B cell (primary cell): ENCODE measurements around the gene HSD17B4. TPM values are rescaled to one million over a fixed set of nuclear protein-coding genes. Genes with fewer than 3 reads are reported as not detected.

ENCODE experiments used
- ATAC-seq: fragments of 200-7000 bp; cut with Tn5 transposase; one replicate; pipeline ENCODE4 v1.10.0; 2021; ENCODE audit warnings: low read depth, mild to moderate bottlenecking, moderate number of reproducible peaks, moderate library complexity
- CTCF ChIA-PET: fragments of 350-600 bp; sonication (Branson Sonifier 250); formaldehyde crosslinking; loops from one replicate; lab custom pipeline; 2021; ENCODE audit warnings: antibody characterized with exemption, inconsistent platforms; lab: Charles Lee
- POLR2A ChIA-PET: fragments of 350-600 bp; sonication (Branson Sonifier 250); formaldehyde crosslinking; loops from one replicate; lab custom pipeline; 2021; ENCODE audit warnings: antibody characterized with exemption; lab: Charles Lee
- DNase-seq: peaks from one replicate; pipeline ENCODE4 v3.0.0; 2013
- H2AFZ ChIP-seq: 2 replicates; pipeline ENCODE4 v1.6.1; 2012; ENCODE audit warnings: mild to moderate bottlenecking, low read depth, low read length; ENCODE audit not compliant: insufficient read depth, poor library complexity, severe bottlenecking
- H3K27ac ChIP-seq, 2 donors: 1 replicate in 1 of 2; 2 replicates in 1 of 2; pipeline ENCODE4 v1.5.1; 2012 to 2013; ENCODE audit warnings: low read length in 2 of 2, mild to moderate bottlenecking in 2 of 2, moderate library complexity in 1 of 2
- H3K27me3 ChIP-seq, 4 experiments: fragments of 200-600 bp in 1 of 4; sonication (generic) in 1 of 4; replicated peaks in 1 of 4; 1 replicate in 2 of 4; 2 replicates in 2 of 4; pipeline versions ENCODE4 v1.6.1 to v1.7.0; 2013 to 2016; ENCODE audit warnings: low read length in 3 of 4, mild to moderate bottlenecking in 2 of 4, mixed read lengths in 1 of 4, moderate library complexity in 1 of 4; ENCODE audit not compliant: insufficient read depth in 4 of 4, control insufficient read depth in 3 of 4; ENCODE audit errors: control extremely low read depth in 1 of 4
- H3K36me3 ChIP-seq, 2 experiments: replicated peaks in 1 of 2; 1 replicate in 1 of 2; 2 replicates in 1 of 2; pipeline versions ENCODE4 v1.6.1 to v1.7.1; 2013; ENCODE audit warnings: low read length in 1 of 2; ENCODE audit not compliant: insufficient read depth in 2 of 2, control insufficient read depth in 1 of 2; ENCODE audit errors: control extremely low read depth in 1 of 2, extremely low read depth in 1 of 2
- H3K4me1 ChIP-seq, 2 donors: fragments of 200-600 bp in 1 of 2; sonication (generic) in 1 of 2; 1 replicate in 1 of 2; 2 replicates in 1 of 2; pipeline versions ENCODE4 v1.5.1 to v1.6.1; 2013 to 2017; ENCODE audit warnings: low read length in 2 of 2; ENCODE audit not compliant: control insufficient read depth in 2 of 2, insufficient read depth in 2 of 2
- H3K4me2 ChIP-seq: replicated peaks from 2 replicates; pipeline ENCODE3; 2012; ENCODE audit warnings: mild to moderate bottlenecking, low read depth, low read length; ENCODE audit not compliant: poor library complexity, severe bottlenecking
- H3K4me3 ChIP-seq, 5 experiments: fragments of 200-600 bp in 1 of 5; sonication (generic) in 1 of 5; 1 replicate in 3 of 5; 2 replicates in 2 of 5; pipeline versions ENCODE4 v1.5.1 to v1.7.0; 2011 to 2016; ENCODE audit warnings: low read length in 4 of 5, mild to moderate bottlenecking in 4 of 5, low read depth in 2 of 5, control low read depth in 1 of 5, moderate library complexity in 1 of 5; ENCODE audit not compliant: insufficient read depth in 1 of 5; ENCODE audit errors: control extremely low read depth in 1 of 5, extremely low read depth in 1 of 5
- H3K79me2 ChIP-seq: fragments of 200-600 bp; sonication (generic); one replicate; pipeline ENCODE4 v1.6.0; 2016; ENCODE audit warnings: low read length; ENCODE audit not compliant: control insufficient read depth, insufficient read depth
- H3K9ac ChIP-seq: fragments of 200-600 bp; sonication (generic); 2 replicates; pipeline ENCODE4 v1.6.1; 2017; ENCODE audit warnings: mild to moderate bottlenecking, low read length, moderate library complexity
- H3K9me3 ChIP-seq, 3 donors: one replicate each; pipeline versions ENCODE4 v1.6.1 to v1.7.1; 2013; ENCODE audit warnings: low read length in 2 of 3; ENCODE audit not compliant: control insufficient read depth in 2 of 3, insufficient read depth in 1 of 3; ENCODE audit errors: control extremely low read depth in 1 of 3
- H4K20me1 ChIP-seq: 2 replicates; pipeline ENCODE4 v1.6.0; 2012; ENCODE audit warnings: mild to moderate bottlenecking, low read length; ENCODE audit not compliant: insufficient read depth, control insufficient read depth, poor library complexity, severe bottlenecking
- H3K27ac Mint-ChIP-seq: one replicate; pipeline ENCODE4 v1.8.0; 2021; ENCODE audit warnings: mixed read lengths
- H3K27me3 Mint-ChIP-seq: one replicate; pipeline ENCODE4 v1.8.0; 2021; ENCODE audit warnings: mixed read lengths
- H3K4me1 Mint-ChIP-seq: one replicate; pipeline ENCODE4 v1.8.0; 2021; ENCODE audit warnings: mixed read lengths
- H3K4me3 Mint-ChIP-seq: one replicate; pipeline ENCODE4 v1.8.0; 2021; ENCODE audit warnings: mixed read lengths
- H3K9me3 Mint-ChIP-seq: one replicate; pipeline ENCODE4 v1.8.0; 2022; ENCODE audit warnings: mixed read lengths; ENCODE audit not compliant: insufficient read depth
- CTCF ChIP-seq: fragments of 200-600 bp; IDR thresholded peaks from one replicate; pipeline ENCODE4 v1.8.0; 2022; ENCODE audit warnings: antibody characterized with exemption, mild to moderate bottlenecking
- EZH2 ChIP-seq: IDR thresholded peaks from 2 replicates; pipeline ENCODE4 v1.6.1; 2012; ENCODE audit warnings: borderline replicate concordance, low read depth, mild to moderate bottlenecking, moderate library complexity, low read length; ENCODE audit not compliant: insufficient read depth, poor library complexity, severe bottlenecking
- WGBS: methylation state at CpG from one replicate; pipeline ENCODE4 v1.1.5; 2013; ENCODE audit warnings: missing lambda C conversion rate; ENCODE audit not compliant: insufficient coverage; 5-methylcytosine and 5-hydroxymethylcytosine counted together
- intact Hi-C: fragments of 100-400 bp; cut with micrococcal nuclease; formaldehyde crosslinking; loops from one replicate; pipeline ENCODE4 v1.10.0; 2022
- polyA plus RNA-seq: library from polyadenylated mRNA; depleted of rRNA; stranded (reverse); fragments of >200 nt; gene quantifications from 2 replicates; pipeline ENCODE4 v1.2.3, GENCODE V29; 2012
- small RNA-seq: library from RNA; depleted of rRNA; stranded (forward); fragments of <200 nt; gene quantifications from one replicate; pipeline ENCODE3, GENCODE V24; 2012; ENCODE audit warnings: low replicate concordance, low read depth; ENCODE audit not compliant: insufficient read length
- total RNA-seq, 2 donors: library from RNA; stranded (reverse); fragments of 120-200 nt in 1 of 2; gene quantifications; 1 replicate in 1 of 2; 2 replicates in 1 of 2; pipeline versions ENCODE4 v1.2.3 to v1.2.4, GENCODE V29; 2013 to 2022

The HSD17B4 gene
- total and polyA plus RNA-seq, 2 donors (not counting 1 experiment from before 2014, with no cell fraction given) = 114 to 125 TPM

DNA sequence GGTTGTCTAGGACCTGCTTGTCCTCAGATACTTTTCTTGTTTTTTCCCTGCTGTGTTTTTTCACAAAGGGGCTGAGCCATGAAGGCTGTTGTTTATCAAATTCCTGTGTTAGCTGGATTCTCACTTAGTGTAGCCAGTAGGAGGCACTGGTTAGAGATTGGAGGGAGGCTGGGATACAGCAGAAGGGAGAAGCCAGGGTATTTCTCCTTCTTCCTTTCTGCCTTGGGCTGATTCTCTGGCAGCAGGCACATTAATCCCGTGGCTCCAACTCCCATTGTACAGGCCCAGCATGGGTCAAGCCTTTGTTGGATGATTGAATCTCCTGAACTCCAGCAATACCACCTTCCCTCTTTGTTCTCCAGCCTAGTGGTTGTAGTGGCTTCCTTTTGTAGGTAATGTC lies 130.7 kb downstream of the HSD17B4 start:
- Histone ChIP-seq H3K9ac (no peak overlapping the region), H2AFZ (no peak overlapping the region), H3K36me3 (no peaks in the 10 kb centered on the region), H3K9me3 (no peaks in the 10 kb centered on the region), H3K79me2 (no peaks in the 10 kb centered on the region), H3K27me3 (no peaks in the 10 kb centered on the region), H3K27ac (no peak overlapping the region), H3K4me1 (no peaks in the 10 kb centered on the region), H4K20me1 (no peaks in the 10 kb centered on the region), H3K4me3 (no peak overlapping the region), H3K4me2 (no peak overlapping the region)
- DNase-seq (no peak), ATAC-seq (no peak)
- ChIA-PET CTCF (no interaction called here), POLR2A (no interaction called here)
- TF ChIP-seq EZH2 = no peak
- TF ChIP-seq CTCF = no peak
- intact Hi-C loops = no loop called here
- no peak overlapping the region for H3K27ac Mint-ChIP-seq
- no CpG with 5 or more reads among the region's 1 CpG for WGBS
- H3K9me3 Mint-ChIP-seq = no peaks in the 10 kb centered on the region
- H3K27me3 Mint-ChIP-seq = peaks cover 17% of the 10 kb centered on the region
- peaks cover 6% of the 10 kb centered on the region for H3K4me1 Mint-ChIP-seq
- H3K4me3 Mint-ChIP-seq = no peak overlapping the region

DNA sequence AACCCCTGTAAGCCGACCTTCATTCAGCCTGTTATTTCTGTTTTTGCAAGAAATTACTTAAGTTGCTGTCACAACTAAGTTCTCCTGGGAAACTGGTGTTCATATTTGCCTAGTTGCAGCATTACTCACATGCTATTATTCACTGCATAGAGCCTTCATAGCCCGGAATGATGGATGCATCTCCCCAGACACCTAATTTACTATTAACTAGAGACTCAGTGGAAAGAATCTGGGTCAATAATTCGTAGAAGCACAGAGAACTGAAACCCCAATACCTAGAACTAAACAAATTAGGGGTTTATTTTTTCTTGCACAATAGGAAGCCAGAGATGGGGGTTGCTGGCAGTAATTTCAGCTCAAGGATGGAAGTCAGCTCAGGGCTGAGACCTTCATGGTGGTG lies 131.4 kb downstream of the HSD17B4 start:
- intact Hi-C loops = no loop called here
- no peaks in the 10 kb centered on the region for H3K9me3 ChIP-seq
- no peak for TF ChIP-seq CTCF
- no peak for TF ChIP-seq EZH2
- ChIA-PET CTCF (no interaction called here), POLR2A (interaction anchor here (0.5 kb wide), 1 partner anchor 616 kb away, joined by 4 read pairs; no protein-coding TSS in a partner anchor)
- H4K20me1 ChIP-seq = no peaks in the 10 kb centered on the region
- no peaks in the 10 kb centered on the region for H3K79me2 ChIP-seq
- H3K9ac ChIP-seq = no peak overlapping the region
- no peak overlapping the region for H3K4me3 ChIP-seq
- H3K27ac ChIP-seq = no peak overlapping the region
- H3K27me3 ChIP-seq = no peaks in the 10 kb centered on the region
- DNase-seq = no peak
- ATAC-seq = no peak
- H3K36me3 ChIP-seq = no peaks in the 10 kb centered on the region
- peaks cover 6% of the 10 kb centered on the region for H3K4me1 Mint-ChIP-seq
- no peak overlapping the region for H3K4me3 Mint-ChIP-seq
- H3K4me2 ChIP-seq = no peak overlapping the region
- H3K4me1 ChIP-seq = no peaks in the 10 kb centered on the region
- H2AFZ ChIP-seq = no peak overlapping the region
- WGBS = 67% methylated on average over 1 of the region's 3 CpGs
- H3K27ac Mint-ChIP-seq = no peak overlapping the region
- H3K9me3 Mint-ChIP-seq = no peaks in the 10 kb centered on the region
- H3K27me3 Mint-ChIP-seq = peaks cover 19% of the 10 kb centered on the region

Small RNAs within 50 kb of the gene (small RNA-seq; reads per million reads assigned to genes)
- not detected for gene RNA5SP190

Other genes with a start within 250 kb of the HSD17B4 start
- 105 and 109 TPM in 2 replicates for gene TNFAIP8, start 96.5 kb upstream of the HSD17B4 start, total RNA-seq
- gene TNFAIP8, start 96.5 kb upstream of the HSD17B4 start, polyA plus RNA-seq = 67.3 and 77.9 TPM in 2 replicates
- not detected in 2 replicates for gene FAM170A, start 177.1 kb downstream of the HSD17B4 start, total RNA-seq
- not detected in 2 replicates for gene FAM170A, start 177.1 kb downstream of the HSD17B4 start, polyA plus RNA-seq